ENCODE results near the gene RUFY1.
"Not testable (repeated sequence)": the region's sequence is repeated elsewhere in the genome, so short reads cannot be mapped to it uniquely, and the experiment has no call there.

RUFY1 gene

GRCh38 chr5:179550511-179551342, at the start of gene RUFY1:
Gene RUFY1 (plus strand): TSS chr5:179550554. CDS start chr5:179550570, 16 bp downstream.
- peak; percentile 68 for DNase-seq

GRCh38 chr5:179501997-179502396, 48.4 kb upstream of the RUFY1 start:
- not testable (repeated sequence) for DNase-seq

GRCh38 chr5:179502420-179502819, 47.9 kb upstream of the RUFY1 start:
- not testable (repeated sequence) for DNase-seq

GRCh38 chr5:179504191-179504590, 46.2 kb upstream of the RUFY1 start:
- DNase-seq, result no peak

- DNase-seq, result no peak
These were observed 45.6 kb upstream of the RUFY1 start for GRCh38 chr5:179504600-179505396.

- no peak for DNase-seq
These were observed 44.6 kb upstream of the RUFY1 start for GRCh38 chr5:179505636-179506261.

- no peak for DNase-seq
These were observed 41.1 kb upstream of the RUFY1 start for GRCh38 chr5:179509239-179509638.

GRCh38 chr5:179509845-179510244, 40.5 kb upstream of the RUFY1 start:
- DNase-seq, result no peak

GRCh38 chr5:179512452-179513000, 37.8 kb upstream of the RUFY1 start:
- DNase-seq, result no peak

GRCh38 chr5:179515501-179515900, 34.9 kb upstream of the RUFY1 start:
- not testable (repeated sequence) for DNase-seq

GRCh38 chr5:179516221-179516620, 34.1 kb upstream of the RUFY1 start:
- no peak for DNase-seq

- DNase-seq, result not testable (repeated sequence)
These were observed 32.6 kb upstream of the RUFY1 start for GRCh38 chr5:179517746-179518145.

GRCh38 chr5:179518369-179518768, 32.0 kb upstream of the RUFY1 start:
- DNase-seq, result not testable (repeated sequence)

GRCh38 chr5:179519416-179520070, 30.8 kb upstream of the RUFY1 start:
- peak; percentile 29 for DNase-seq

- not testable (repeated sequence) for DNase-seq
These were observed 28.2 kb upstream of the RUFY1 start for GRCh38 chr5:179522107-179522506.

- DNase-seq, result no peak
These were observed 23.4 kb upstream of the RUFY1 start for GRCh38 chr5:179526978-179527377.

- no peak for DNase-seq
These were observed 20.0 kb upstream of the RUFY1 start for GRCh38 chr5:179530069-179530998.

- DNase-seq, result no peak
These were observed 17.3 kb upstream of the RUFY1 start for GRCh38 chr5:179533024-179533423.

GRCh38 chr5:179533907-179534306, 16.4 kb upstream of the RUFY1 start:
- DNase-seq, result no peak

- DNase-seq, result no peak
These were observed 15.9 kb upstream of the RUFY1 start for GRCh38 chr5:179534431-179534830.

- no peak for DNase-seq
These were observed 13.7 kb upstream of the RUFY1 start for GRCh38 chr5:179536676-179537075.
